ENCODE data around the gene DTX3L.

DTX3L gene

GRCh38 chr3:122564155-122564912 lies at the start of gene DTX3L, which contains the start of gene PARP9:
Gene DTX3L, plus strand, starts transcription at chr3:122564338. Its CDS starts 89 bp downstream, at chr3:122564427.
Gene PARP9, minus strand, starts transcription at chr3:122564300. Its CDS starts 4,680 bp downstream, at chr3:122559620.
- DNase-seq = peak; percentile 80

- DNase-seq = no peak
These were observed 49.1 kb upstream of the DTX3L start for GRCh38 chr3:122515020-122515468.

- DNase-seq = no peak
These were observed 48.3 kb upstream of the DTX3L start for GRCh38 chr3:122515870-122516269.

- no peak for DNase-seq
These were observed 47.2 kb upstream of the DTX3L start for GRCh38 chr3:122516846-122517360.

- DNase-seq = no peak
These were observed 44.4 kb upstream of the DTX3L start for GRCh38 chr3:122519693-122520092.

GRCh38 chr3:122520861-122521260 lies 43.3 kb upstream of the DTX3L start:
- no peak for DNase-seq

GRCh38 chr3:122523317-122523716 lies 40.8 kb upstream of the DTX3L start:
- no peak for DNase-seq

- DNase-seq = no peak
These were observed 34.0 kb upstream of the DTX3L start for GRCh38 chr3:122530164-122530563.

- DNase-seq = no peak
These were observed 30.7 kb upstream of the DTX3L start for GRCh38 chr3:122533480-122533879.

- peak; percentile 71 for DNase-seq
These were observed 30.2 kb upstream of the DTX3L start for GRCh38 chr3:122533931-122534334.

- DNase-seq = no peak
These were observed 28.0 kb upstream of the DTX3L start for GRCh38 chr3:122535964-122536631.

GRCh38 chr3:122536632-122537001 lies 27.5 kb upstream of the DTX3L start:
- DNase-seq = no peak

GRCh38 chr3:122538956-122539490 lies 25.1 kb upstream of the DTX3L start:
- no peak for DNase-seq

- DNase-seq = no peak
These were observed 18.0 kb upstream of the DTX3L start for GRCh38 chr3:122546151-122546550.

- no peak for DNase-seq
These were observed 16.1 kb upstream of the DTX3L start for GRCh38 chr3:122548076-122548475.

GRCh38 chr3:122548619-122549018 lies 15.5 kb upstream of the DTX3L start:
- DNase-seq = no peak

- DNase-seq = no peak
These were observed 11.0 kb upstream of the DTX3L start for GRCh38 chr3:122553171-122553570.

- peak; percentile 52 for DNase-seq
These were observed 8.7 kb upstream of the DTX3L start for GRCh38 chr3:122555275-122556071.

GRCh38 chr3:122557356-122557755 lies 6.8 kb upstream of the DTX3L start:
- DNase-seq = no peak

GRCh38 chr3:122558605-122559004 lies 5.5 kb upstream of the DTX3L start:
- no peak for DNase-seq

GRCh38 chr3:122559906-122560305 lies 4.2 kb upstream of the DTX3L start:
- no peak for DNase-seq

- DNase-seq = peak; percentile 37
These were observed 3.5 kb upstream of the DTX3L start for GRCh38 chr3:122560680-122561079.
